Measurements from ENCODE around the gene RER1.

The RER1 gene

DNA sequence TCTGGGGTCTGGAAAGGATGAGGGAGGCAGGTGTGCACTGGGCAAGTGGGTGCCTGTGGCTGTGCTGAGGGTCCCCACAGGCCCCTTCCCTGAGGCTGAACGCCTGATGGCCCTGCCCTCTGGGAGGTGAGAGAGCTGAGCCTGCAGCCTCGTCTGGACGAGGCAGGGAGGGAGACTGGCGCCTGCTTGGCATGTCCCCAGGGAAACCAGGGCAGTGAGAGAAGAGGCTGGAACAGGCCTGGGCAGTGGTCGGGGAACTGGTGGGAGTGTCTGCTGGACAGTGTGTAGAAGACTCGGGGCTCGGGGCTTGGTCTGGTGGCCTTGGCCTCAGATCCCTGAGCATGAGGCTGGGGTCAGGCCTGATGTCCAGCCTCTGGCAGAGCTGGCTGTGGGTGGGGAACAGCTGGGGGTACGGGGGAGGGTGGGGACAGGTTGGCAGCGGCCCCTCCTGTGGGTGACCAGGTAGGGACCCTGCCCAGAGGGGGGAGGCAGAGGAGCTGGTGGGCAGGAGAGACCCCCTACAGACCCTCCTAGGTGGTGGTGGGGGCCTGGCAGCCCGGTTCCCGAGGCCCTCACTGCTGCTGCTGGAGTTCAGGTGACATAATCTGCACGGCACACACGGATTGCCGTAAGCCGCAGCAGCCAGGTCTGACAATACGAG lies 53.7 kb downstream of the RER1 start:
- DNase-seq (ENCODE audit: low read depth, low spot score): no peak

DNA sequence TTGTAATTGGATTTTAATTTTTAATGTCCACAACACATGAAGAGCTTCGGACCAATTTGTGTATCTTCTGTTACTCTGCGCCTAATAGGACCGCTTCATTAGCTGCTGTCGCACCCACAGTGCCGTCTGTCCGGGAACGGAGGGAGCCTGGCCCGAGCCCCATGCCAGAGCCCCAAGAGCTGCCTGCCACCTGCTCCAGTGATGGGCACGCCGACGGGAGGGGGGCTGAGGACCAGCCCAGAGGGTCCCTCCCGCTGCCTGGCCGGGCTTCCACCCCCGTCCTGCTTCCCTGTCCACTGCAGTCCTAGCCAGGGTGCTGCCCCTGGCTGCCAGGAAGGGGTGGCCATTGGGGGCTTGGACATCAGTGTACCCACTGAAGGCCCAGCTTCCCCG lies 54.2 kb downstream of the RER1 start:
- no peak for DNase-seq (ENCODE audit: low read depth, low spot score)

DNA sequence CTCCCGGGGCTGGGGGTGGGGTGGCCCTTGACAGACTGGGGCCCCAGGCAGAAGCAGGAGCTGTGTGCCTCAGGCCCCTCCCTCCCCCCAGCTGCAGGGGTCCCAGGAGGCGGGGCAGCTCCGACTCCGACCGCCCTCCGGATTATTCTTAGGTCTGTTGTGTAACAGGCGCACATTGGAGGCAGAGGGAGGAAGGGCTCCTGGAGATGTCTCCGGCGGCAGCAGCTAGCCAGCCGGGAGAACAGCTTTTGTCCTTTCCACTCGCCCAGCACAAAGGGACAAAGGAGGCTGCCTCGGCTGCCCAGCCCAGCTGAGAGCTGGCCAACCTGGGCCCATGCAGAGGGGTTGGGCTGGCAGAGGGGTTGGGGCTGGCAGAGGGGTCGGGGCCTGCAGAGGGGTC lies 54.8 kb downstream of the RER1 start:
- peak; percentile 71 for DNase-seq (ENCODE audit: low read depth, low spot score)

DNA sequence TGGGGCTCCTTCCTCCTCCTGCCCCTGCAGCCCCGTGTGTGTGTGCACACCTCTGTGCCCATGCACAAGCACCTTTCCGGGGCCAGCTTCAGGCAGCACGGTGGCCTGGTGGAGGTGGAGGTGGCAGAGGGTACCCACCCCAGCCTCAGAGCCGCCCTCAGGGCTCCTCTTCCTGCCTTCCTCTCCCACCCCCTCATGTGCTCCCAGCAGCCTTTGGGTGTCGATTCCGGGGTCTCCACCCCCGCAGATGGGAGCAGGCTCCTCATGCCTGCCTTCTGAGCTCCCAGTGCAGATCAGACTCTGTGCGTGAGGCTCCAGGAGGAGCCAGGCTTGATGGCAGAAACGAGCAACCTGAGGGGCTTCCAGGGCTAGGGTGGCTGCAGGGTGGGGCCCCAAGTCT lies 55.2 kb downstream of the RER1 start:
- no peak for DNase-seq (ENCODE audit: low read depth, low spot score)

DNA sequence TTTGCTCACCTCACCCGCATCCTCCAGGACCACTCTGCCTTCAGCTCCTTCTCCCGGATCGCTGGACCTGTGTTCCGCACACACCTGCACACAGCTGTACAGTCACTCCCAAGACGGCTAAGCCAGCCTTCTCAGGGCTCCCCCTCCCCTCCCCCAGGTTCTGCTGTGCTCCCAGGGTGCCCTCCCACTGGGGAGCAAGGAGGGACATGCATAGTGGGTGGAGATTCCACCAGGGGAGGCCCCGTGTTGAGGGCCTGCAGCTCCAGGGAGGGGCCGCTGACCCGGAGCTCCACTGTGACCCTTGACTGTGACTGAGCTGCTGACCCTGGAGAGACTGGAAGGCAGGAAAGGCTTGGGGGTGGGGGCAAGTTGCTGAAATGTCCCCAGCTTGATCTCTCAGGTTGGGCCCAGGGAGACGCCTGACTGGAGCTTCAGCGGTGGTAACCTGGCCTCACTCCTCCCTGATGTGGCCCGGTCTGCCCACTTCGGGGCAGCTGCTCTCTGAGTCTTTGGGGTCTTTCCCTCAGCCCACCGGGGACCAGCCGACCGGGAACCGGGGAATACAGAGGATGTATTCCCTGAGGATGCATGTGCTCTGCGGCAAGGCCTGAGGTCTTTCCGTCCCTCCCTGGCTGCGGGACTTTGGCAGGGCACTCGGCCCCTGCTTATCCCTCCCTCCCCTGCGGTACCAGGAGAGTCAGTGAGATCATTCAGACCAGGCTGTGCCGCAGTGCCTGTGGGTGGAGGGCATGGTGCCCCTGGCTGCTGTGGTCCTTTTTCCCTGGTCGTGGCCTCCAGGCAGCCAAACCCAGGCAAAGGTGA lies 55.8 kb downstream of the RER1 start:
- DNase-seq (ENCODE audit: low read depth, low spot score): no peak

DNA sequence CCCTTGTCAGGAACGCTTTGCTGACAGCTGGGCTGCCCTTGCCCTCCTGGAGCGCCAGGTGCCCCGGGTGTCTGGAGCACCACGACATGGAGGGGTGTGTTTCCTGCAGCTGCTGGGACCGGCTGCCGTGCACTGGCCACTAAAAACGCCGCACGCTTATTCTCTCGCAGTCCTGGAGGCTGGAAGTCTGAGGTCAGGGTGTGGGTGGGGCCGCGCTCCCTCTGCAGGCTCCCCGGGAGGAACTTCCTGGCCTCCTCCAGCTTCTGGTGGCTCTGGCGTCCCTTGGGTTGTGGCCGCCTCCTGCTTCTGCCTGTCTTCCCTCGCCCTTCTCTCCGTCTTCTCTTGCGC lies 56.4 kb downstream of the RER1 start:
- DNase-seq (ENCODE audit: low read depth, low spot score): peak; percentile 59

DNA sequence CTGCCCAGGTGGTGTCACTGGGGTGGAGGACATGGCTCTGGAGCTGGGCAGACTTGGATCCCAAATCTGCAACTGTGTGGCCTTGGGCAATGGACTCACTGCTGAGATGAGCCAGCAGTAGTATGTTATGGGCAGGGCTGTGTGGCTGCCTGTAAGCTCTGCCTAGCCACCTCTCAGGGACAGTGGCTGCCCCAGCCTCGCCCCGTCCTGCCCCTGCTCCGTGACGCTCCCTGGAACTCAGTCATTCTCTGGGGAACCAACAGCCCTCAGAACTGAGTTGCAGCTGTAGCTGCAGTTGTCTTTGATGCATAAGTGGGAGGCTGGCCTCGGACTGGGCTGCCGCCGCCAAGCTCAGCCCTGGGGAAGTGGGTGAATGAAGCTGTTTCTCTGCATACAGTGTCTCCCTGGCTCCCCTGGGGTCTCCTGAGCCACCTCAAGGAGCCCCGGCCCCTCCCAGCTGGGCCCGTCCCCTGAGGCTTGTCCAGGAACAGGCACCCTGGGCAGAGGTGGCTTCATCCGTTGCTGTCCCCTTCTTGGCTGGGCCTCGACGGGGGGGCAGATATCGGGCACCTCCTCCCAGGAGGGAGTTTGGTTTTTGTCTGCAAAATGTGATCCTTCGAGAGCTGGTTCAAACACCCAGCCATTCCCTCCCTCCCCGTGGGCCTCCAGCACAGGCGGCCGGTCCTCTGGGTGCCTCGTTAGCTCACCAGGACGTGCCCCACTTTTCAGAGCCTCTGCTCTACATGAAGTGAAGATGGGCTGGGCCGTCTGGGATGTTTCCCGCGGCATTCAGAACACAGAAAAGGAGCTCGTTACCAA lies 58.2 kb downstream of the RER1 start:
- no peak for DNase-seq (ENCODE audit: low read depth, low spot score)

DNA sequence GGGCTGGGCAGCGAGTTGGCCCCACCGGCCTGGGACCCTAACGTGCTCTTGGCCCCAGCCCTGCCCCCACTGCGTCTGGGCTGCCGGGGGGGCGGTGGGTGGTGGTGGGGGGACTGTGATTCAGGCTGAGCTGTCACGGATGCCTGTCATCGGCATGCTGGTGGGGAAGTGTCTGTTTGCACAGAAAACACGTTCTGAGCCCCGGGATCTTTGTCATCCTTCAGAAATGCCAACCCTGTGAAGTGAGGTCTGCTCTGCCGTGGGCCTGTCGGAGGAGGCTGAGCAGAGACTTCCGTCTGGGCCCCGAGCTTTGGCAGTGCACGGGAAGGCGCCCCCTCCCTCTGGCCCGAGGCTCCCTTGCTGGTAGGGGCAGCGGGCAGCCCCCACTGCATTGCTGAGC lies 60.1 kb downstream of the RER1 start:
- DNase-seq (ENCODE audit: low read depth, low spot score): peak; percentile 53

DNA sequence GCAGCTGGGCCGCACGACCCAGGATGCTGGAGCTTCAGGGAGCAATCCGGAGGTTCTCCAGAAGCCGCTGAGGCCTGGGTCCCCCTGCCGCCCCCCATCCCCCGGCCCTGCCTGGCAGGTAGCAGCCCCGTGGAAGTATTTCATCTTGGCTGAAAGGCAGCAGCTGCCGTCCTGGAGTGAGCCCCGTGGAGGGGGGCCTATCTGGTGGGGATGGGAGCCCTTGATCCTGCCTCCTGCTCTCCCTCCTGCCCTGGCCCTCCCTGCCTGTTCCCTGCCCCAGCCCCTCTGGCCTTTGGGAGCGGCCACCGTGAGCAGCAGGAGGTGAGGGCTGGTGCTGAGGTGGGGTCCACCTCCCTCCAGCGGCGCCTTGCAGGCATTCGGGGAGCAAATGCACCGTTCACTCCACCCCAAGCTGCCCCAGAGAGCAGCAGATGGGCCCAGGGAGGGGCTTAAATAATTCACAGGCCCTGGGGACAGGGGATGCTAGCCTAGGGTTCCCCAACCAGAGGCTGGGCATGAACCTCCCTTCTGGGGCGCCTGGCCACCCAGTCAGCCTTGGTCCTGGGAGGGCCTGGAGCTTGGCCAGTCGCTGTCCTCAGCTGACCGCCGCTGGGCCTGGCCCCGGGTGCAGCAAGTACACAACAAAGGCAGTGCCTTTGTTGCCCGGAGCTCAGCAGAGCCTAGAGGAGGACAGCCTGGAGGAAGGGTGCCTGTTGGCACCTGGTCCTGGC lies 60.7 kb downstream of the RER1 start:
- no peak for DNase-seq (ENCODE audit: low read depth, low spot score)

DNA sequence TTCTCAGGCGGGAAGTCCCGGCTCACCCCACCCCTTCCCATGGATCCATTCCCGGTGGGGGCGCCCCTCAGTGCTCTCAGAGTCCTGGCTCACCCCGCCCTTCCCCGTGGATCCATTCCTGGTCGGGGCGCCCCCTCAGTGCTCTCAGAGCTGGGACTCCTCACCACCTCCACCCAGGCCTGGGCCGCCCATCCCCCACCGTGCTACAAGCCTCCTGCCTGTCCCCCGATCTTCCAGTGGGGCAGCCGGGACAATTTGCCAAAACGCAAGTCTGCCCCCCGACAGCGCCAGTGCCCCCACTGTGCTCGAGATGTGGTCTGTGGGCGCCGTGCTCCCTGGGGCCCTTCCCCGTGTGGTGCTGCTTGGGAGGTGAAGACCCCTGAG lies 61.3 kb downstream of the RER1 start:
- no peak for DNase-seq (ENCODE audit: low read depth, low spot score)

DNA sequence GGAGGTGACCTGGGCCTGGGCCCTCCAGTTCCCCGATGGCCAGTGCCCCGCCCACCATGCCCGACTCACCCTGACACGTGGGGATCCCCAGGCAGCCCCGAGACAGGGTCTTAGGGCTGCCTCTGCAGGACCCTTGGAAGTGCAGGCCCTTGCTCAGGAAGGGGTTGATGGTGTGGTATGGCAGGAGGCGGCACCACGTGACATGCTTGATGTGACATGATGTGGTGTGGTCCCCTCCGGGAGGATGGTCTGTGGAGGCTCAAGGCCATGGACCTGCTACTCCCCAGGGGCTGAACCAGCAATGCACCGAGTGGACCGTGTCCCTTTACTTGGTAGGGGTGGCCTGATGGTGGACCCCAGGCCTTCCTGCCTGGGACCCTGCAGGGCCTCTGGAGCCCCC lies 62.6 kb downstream of the RER1 start:
- no peak for DNase-seq (ENCODE audit: low read depth, low spot score)
